C1 segment of cervical spinal cord (tissue), 14 donors: ENCODE measurements around the gene POLD3.
"Not testable (repeated sequence)": the region's sequence is repeated elsewhere in the genome, so short reads cannot be mapped to it uniquely, and the experiment has no call there.

Source experiments
- DNase-seq, 14 donors: peaks; one replicate each; lab custom pipeline; 2025; lab: John Stamatoyannopoulos, UW

POLD3 gene

DNA sequence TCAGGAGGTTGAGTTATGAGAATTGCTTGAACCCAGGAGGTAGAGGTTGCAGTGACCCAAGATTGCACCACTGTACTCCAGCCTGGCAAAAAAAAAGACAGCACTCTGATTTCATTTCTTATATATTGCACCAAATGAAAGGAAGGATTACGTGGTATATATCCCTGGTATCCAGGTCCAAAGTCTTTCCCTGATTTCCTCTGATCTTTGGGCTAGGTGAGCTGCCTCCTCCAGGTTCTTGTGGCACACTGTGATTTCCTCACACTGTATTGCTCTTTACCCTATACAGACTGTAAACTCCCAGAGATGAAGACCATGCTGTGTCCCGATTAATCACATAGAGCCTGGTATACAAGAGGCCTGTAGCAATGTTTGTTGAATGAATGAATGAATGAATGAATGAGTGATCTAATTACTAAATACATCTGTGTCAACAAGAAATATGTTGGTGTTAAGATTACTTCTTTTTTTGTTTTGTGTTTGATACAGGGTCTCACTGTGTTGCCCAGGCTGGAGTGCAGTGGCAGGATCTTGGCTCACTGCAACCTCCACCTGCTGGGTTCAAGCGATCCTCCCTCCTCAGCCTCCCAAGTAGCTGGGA lies 9.3 kb upstream of the POLD3 start:
- DNase-seq: no peak

DNA sequence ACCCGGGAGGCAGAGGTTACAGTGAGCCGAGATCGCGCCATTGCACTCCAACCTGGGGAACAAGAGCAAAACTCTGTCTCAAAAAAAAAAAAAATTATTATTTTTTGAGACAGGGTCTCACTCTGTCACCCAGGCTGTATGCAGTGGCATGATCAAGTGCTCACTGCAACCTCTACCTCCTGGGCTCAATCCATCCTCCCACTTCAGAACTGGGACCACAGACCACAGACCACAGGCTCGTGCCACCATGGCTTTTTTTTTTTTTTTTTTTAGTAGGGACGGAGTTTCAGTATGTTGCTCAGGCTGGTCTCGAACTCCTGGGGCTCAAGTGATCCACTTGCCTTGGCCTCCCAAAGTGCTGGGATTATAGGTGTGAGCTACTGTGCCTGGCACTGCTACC lies 1.9 kb upstream of the POLD3 start:
- DNase-seq: not testable (repeated sequence)

DNA sequence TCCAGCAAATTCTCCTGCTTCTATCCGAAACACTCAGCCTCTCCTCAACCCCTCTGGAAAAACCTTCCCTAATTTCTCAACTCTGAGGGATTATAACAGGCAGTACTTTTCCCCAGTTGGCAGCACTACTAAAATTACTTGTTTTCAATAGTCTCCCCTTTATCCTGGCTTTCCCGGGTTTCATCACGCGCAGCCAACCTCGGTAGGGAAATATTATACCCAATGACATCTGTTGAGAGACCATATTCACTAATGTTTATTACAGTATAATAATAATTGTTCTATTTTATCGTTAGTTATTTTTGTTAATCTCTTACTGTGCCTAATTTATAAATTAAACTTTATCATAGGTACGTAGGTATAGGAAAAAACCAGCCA lies 330 bp upstream of the POLD3 start:
- DNase-seq: no peak

GRCh38 chr11:74593463-74593862 lies 1.1 kb downstream of the POLD3 start:
- DNase-seq: no peak

- no peak for DNase-seq
Observed at GRCh38 chr11:74602637-74603556, 10.5 kb downstream of the POLD3 start.

DNA sequence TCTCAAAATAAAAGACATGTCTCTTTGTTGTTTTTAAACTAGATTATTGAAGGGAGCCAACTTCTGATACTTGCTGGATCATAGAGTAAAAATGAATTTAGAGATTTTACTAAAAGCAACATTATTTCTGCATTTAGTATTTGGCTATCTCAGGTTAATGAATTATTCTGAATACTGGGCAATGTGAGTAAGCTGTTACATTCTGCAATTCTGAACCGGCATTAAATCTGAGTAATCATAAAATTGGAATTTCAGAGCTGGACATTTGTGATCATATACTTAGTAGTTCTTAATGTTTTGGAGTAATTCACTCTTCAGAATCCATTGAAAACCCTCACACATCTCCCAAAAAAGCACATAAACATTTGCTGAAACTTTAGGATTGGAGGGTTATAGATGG lies 11.5 kb downstream of the POLD3 start:
- no peak for DNase-seq

- no peak for DNase-seq
Observed at GRCh38 chr11:74604311-74604710, 11.9 kb downstream of the POLD3 start.

- DNase-seq: no peak
Observed at GRCh38 chr11:74605403-74605802, 13.0 kb downstream of the POLD3 start.

DNA sequence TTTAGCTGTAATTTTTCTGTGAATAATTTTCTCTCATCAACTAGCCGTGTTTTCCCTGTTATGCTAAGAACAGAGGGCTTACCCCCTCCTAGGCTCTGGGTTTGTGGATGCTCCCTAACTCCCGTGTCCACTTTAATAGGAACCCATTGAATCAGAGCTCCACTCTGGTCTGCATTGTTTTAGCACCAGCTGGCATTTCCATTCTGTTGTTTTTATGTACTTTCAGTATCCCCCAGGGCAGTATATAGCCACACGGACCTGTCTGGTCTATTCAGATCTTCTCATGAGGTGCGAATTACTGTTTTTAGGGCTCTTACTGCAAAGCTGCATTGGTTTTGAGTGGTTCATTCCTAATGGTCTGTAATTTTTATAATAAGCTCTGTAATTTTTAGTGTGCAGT lies 16.0 kb downstream of the POLD3 start:
- DNase-seq: no peak

GRCh38 chr11:74611369-74611861 lies 19.0 kb downstream of the POLD3 start:
- no peak for DNase-seq

GRCh38 chr11:74612877-74613276 lies 20.5 kb downstream of the POLD3 start:
- no peak for DNase-seq

DNA sequence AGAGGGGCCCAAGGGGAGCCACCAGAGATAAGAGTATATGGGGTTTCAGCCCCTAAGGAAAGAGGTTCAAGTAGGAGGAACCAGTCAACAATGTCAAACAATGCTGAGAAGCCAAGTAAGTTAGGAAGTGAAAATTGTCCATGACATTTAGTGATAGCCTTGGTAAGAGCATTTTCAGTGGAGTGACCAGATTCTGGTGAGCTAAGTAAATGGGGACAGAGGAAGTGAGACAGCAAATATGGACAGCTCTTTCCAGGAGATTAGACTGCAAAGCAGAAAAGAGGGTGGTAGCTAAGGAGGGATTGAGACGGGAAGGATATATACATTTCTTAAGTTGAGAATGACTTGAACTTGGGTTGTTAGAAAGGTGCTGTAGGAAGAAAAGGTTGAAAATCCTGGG lies 22.9 kb downstream of the POLD3 start:
- DNase-seq: no peak

DNA sequence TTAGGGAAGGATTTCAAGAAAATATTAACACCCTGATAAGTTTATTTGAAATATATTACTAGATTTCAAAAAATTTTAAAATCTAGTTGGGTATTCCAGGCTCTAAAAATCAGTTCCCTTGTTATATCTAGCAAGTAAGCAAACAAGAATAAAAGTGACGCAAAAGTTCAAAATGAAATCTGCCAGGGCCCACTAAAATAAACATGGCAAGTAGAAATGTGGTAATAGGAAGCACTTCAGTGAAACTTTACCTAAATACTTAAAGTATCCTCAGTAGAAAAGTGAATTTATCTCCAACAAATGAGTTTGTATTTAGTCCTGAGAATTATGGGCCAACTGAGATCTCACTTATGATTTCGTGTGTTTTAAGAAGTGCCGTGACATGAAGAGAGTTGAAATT lies 23.6 kb downstream of the POLD3 start:
- no peak for DNase-seq

- no peak for DNase-seq
Observed at GRCh38 chr11:74620531-74620930, 28.1 kb downstream of the POLD3 start.

DNA sequence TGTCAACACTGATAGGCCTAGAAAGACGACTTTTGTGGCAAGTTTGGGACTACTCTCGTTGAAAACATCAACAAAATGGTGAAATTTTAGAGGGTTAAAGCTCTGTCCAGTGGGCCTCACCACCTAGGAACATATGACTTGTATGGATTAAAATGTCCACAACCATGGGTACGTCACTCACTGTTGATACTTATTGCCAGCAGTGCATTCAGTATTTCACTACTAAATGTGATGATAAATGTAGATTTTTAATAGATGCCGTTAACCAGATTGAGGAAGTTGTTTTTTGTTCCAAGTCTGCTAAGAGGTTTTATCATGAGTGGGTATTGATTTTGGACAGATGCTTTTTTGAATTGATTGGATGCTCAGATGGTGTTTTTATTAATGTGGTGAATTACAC lies 33.7 kb downstream of the POLD3 start:
- DNase-seq: no peak

DNA sequence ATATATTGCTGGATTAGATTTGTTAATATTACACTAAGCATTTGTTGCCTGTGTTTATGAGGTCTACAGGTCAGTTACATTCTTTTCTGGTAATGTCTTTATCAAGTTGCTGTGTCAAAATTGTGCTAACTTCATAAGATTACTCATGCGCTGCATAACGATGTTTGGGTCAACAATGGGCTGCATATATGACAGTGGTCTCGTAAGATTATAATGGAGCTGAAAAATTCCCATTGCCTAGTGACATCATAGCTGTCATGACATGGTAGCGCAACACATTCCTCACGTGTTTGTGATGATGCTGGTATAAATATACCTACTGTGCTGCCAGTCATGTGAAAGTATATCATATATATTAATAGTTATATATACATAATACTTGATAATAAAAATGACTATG lies 34.2 kb downstream of the POLD3 start:
- no peak for DNase-seq

- no peak for DNase-seq
Observed at GRCh38 chr11:74627381-74627780, 35.0 kb downstream of the POLD3 start.

DNA sequence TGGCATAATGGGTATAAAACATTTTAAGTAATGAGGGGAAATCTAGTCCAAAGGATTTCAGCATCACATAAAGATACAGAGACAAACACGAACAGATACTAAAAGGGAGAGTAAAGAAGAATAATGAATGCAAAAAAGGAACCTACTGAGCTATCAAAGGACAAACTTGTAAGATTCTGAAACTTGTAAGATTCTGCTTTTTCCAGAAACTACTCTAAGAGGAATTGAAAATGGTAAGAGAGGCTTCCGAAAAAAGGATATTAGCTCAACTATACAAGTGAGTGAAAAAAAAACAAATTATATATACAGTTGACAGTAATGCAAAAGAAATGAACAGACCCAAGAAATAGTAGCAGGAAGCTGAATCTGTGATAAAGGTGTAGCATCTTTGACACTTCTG lies 37.7 kb downstream of the POLD3 start:
- DNase-seq: no peak

- DNase-seq: no peak
Observed at GRCh38 chr11:74633406-74634393, 41.3 kb downstream of the POLD3 start.

- peak in 1 of 14 donors; percentile 35 for DNase-seq
Observed at GRCh38 chr11:74634537-74634936, 42.2 kb downstream of the POLD3 start.

- no peak for DNase-seq
Observed at GRCh38 chr11:74636630-74637184, 44.3 kb downstream of the POLD3 start.

DNA sequence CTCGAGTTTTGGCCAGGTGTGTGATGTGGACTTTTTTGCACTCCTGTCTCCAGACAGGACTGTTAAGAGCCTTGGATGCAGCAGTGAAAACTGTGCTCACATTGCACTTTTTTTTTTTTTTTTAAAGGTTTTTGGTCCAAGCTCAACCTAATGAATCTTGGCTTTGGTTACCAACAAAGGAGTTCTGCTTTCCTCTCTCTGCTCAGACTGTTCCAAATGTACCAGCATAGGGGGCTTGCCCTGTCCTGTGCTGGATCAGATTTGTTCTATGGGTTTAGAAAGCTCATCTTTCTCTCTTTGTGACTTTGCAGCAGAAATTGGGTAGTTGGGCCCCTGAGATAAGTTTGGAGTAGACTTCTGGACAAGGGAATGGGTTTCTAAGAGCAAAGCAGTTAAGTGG lies 45.3 kb downstream of the POLD3 start:
- DNase-seq: no peak
